Measurements from ENCODE around the gene TBC1D5.

The TBC1D5 gene

GRCh38 chr3:17307482-17307881, 434.9 kb downstream of the TBC1D5 start:
- Histone ChIP-seq H3K27me3 (ENCODE audit: control insufficient read depth in 1 of 2, insufficient read depth in 1 of 2, low read length in 2 of 2) (no peaks in the 10 kb centered on the region), H3K18ac (ENCODE audit: low read depth in 1 of 2, low read length in 2 of 2) (no peak overlapping the region), H4K91ac (ENCODE audit: low read length) (no peak overlapping the region), H3K14ac (ENCODE audit: low read length in 2 of 2) (no peak overlapping the region), H3K4me2 (ENCODE audit: low read length, poor library complexity, severe bottlenecking) (no peak overlapping the region), H3K9me3 (ENCODE audit: control insufficient read depth, low read length) (no peaks in the 10 kb centered on the region), H3K9ac (ENCODE audit: low read length) (no peak overlapping the region), H3K4ac (ENCODE audit: low read depth in 1 of 2, low read length in 2 of 2) (no peak overlapping the region), H3K4me3 (ENCODE audit: insufficient read depth in 1 of 2, low read depth in 1 of 2, low read length in 2 of 2) (no peak overlapping the region), H3K4me1 (ENCODE audit: control insufficient read depth, insufficient read depth, low read depth, low read length) (no peaks in the 10 kb centered on the region), H2BK5ac (ENCODE audit: low read depth, low read length, poor library complexity, severe bottlenecking) (no peak overlapping the region), H3K23ac (ENCODE audit: low read length in 2 of 2) (no peak overlapping the region), H2AFZ (ENCODE audit: low read depth, low read length) (no peak overlapping the region), H2BK120ac (ENCODE audit: low read depth, low read length) (no peak overlapping the region), H2BK15ac (ENCODE audit: low read depth, poor library complexity, severe bottlenecking) (no peak overlapping the region), H4K8ac (ENCODE audit: low read length) (no peak overlapping the region), H3K36me3 (ENCODE audit: control insufficient read depth in 1 of 2, insufficient read depth in 2 of 2, low read depth in 1 of 2, low read length in 2 of 2) (peaks cover 0 to 4% of the 10 kb centered on the region in 2 experiments), H3K79me1 (replicated peaks; ENCODE audit: low read length, poor library complexity, severe bottlenecking) (no peaks in the 10 kb centered on the region), H2AK5ac (ENCODE audit: low read length, severe bottlenecking) (no peak overlapping the region), H3K27ac (ENCODE audit: low read length, poor library complexity, severe bottlenecking) (no peak overlapping the region), H2BK12ac (ENCODE audit: low read length in 2 of 2) (no peak overlapping the region)
- no CpG with 5 or more reads among the region's 1 CpG for WGBS
- no peak for DNase-seq

- no peak overlapping the region for H3K23ac ChIP-seq (ENCODE audit: low read length in 2 of 2)
- no peaks in the 10 kb centered on the region for H3K9me3 ChIP-seq (ENCODE audit: control insufficient read depth, low read length)
- no peak overlapping the region for H4K91ac ChIP-seq (ENCODE audit: low read length)
- H3K36me3 ChIP-seq (ENCODE audit: control insufficient read depth in 1 of 2, insufficient read depth in 2 of 2, low read depth in 1 of 2, low read length in 2 of 2): peaks cover 0 to 4% of the 10 kb centered on the region in 2 experiments
- H2BK120ac ChIP-seq (ENCODE audit: low read depth, low read length): no peak overlapping the region
- H3K9ac ChIP-seq (ENCODE audit: low read length): no peak overlapping the region
- no peak overlapping the region for H2BK15ac ChIP-seq (ENCODE audit: low read depth, poor library complexity, severe bottlenecking)
- no peaks in the 10 kb centered on the region for H3K27me3 ChIP-seq (ENCODE audit: control insufficient read depth in 1 of 2, insufficient read depth in 1 of 2, low read length in 2 of 2)
- no peak overlapping the region for H3K27ac ChIP-seq (ENCODE audit: low read length, poor library complexity, severe bottlenecking)
- H2BK5ac ChIP-seq (ENCODE audit: low read depth, low read length, poor library complexity, severe bottlenecking): no peak overlapping the region
- no peak overlapping the region for H3K14ac ChIP-seq (ENCODE audit: low read length in 2 of 2)
- no peaks in the 10 kb centered on the region for H3K79me1 ChIP-seq (replicated peaks; ENCODE audit: low read length, poor library complexity, severe bottlenecking)
- H3K4me1 ChIP-seq (ENCODE audit: control insufficient read depth, insufficient read depth, low read depth, low read length): no peaks in the 10 kb centered on the region
- 97% methylated on average over 1 of the region's 1 CpG for WGBS
- DNase-seq: no peak
- no peak overlapping the region for H3K4ac ChIP-seq (ENCODE audit: low read depth in 1 of 2, low read length in 2 of 2)
- no peak overlapping the region for H4K8ac ChIP-seq (ENCODE audit: low read length)
- no peak overlapping the region for H3K18ac ChIP-seq (ENCODE audit: low read depth in 1 of 2, low read length in 2 of 2)
- no peak overlapping the region for H2BK12ac ChIP-seq (ENCODE audit: low read length in 2 of 2)
- no peak overlapping the region for H3K4me2 ChIP-seq (ENCODE audit: low read length, poor library complexity, severe bottlenecking)
- H2AK5ac ChIP-seq (ENCODE audit: low read length, severe bottlenecking): no peak overlapping the region
- H3K4me3 ChIP-seq (ENCODE audit: insufficient read depth in 1 of 2, low read depth in 1 of 2, low read length in 2 of 2): no peak overlapping the region
- H2AFZ ChIP-seq (ENCODE audit: low read depth, low read length): no peak overlapping the region
Observed at GRCh38 chr3:17304969-17305368, 437.5 kb downstream of the TBC1D5 start.

GRCh38 chr3:17302774-17303173, 439.7 kb downstream of the TBC1D5 start:
- H3K23ac ChIP-seq (ENCODE audit: low read length in 2 of 2): no peak overlapping the region
- H2BK15ac ChIP-seq (ENCODE audit: low read depth, poor library complexity, severe bottlenecking): no peak overlapping the region
- H2BK12ac ChIP-seq (ENCODE audit: low read length in 2 of 2): no peak overlapping the region
- H2BK120ac ChIP-seq (ENCODE audit: low read depth, low read length): no peak overlapping the region
- no peak overlapping the region for H4K8ac ChIP-seq (ENCODE audit: low read length)
- H4K91ac ChIP-seq (ENCODE audit: low read length): no peak overlapping the region
- no peak overlapping the region for H2AFZ ChIP-seq (ENCODE audit: low read depth, low read length)
- no peak overlapping the region for H3K4ac ChIP-seq (ENCODE audit: low read depth in 1 of 2, low read length in 2 of 2)
- H3K4me3 ChIP-seq (ENCODE audit: insufficient read depth in 1 of 2, low read depth in 1 of 2, low read length in 2 of 2): no peak overlapping the region
- no peak overlapping the region for H3K27ac ChIP-seq (ENCODE audit: low read length, poor library complexity, severe bottlenecking)
- DNase-seq: no peak
- H3K4me2 ChIP-seq (ENCODE audit: low read length, poor library complexity, severe bottlenecking): no peak overlapping the region
- no peak overlapping the region for H2BK5ac ChIP-seq (ENCODE audit: low read depth, low read length, poor library complexity, severe bottlenecking)
- H3K79me1 ChIP-seq (replicated peaks; ENCODE audit: low read length, poor library complexity, severe bottlenecking): no peaks in the 10 kb centered on the region
- H3K18ac ChIP-seq (ENCODE audit: low read depth in 1 of 2, low read length in 2 of 2): no peak overlapping the region
- H3K14ac ChIP-seq (ENCODE audit: low read length in 2 of 2): no peak overlapping the region
- H3K4me1 ChIP-seq (ENCODE audit: control insufficient read depth, insufficient read depth, low read depth, low read length): no peaks in the 10 kb centered on the region
- H2AK5ac ChIP-seq (ENCODE audit: low read length, severe bottlenecking): no peak overlapping the region
- H3K36me3 ChIP-seq (ENCODE audit: control insufficient read depth in 1 of 2, insufficient read depth in 2 of 2, low read depth in 1 of 2, low read length in 2 of 2): peaks cover 0 to 4% of the 10 kb centered on the region in 2 experiments
- H3K9me3 ChIP-seq (ENCODE audit: control insufficient read depth, low read length): no peaks in the 10 kb centered on the region
- H3K27me3 ChIP-seq (ENCODE audit: control insufficient read depth in 1 of 2, insufficient read depth in 1 of 2, low read length in 2 of 2): no peaks in the 10 kb centered on the region
- no peak overlapping the region for H3K9ac ChIP-seq (ENCODE audit: low read length)

- no peak overlapping the region for H3K9ac ChIP-seq (ENCODE audit: low read length)
- no peak overlapping the region for H3K14ac ChIP-seq (ENCODE audit: low read length in 2 of 2)
- H3K4me2 ChIP-seq (ENCODE audit: low read length, poor library complexity, severe bottlenecking): no peak overlapping the region
- H4K91ac ChIP-seq (ENCODE audit: low read length): no peak overlapping the region
- no peak overlapping the region for H2AK5ac ChIP-seq (ENCODE audit: low read length, severe bottlenecking)
- no peak overlapping the region for H2BK5ac ChIP-seq (ENCODE audit: low read depth, low read length, poor library complexity, severe bottlenecking)
- no peaks in the 10 kb centered on the region for H3K27me3 ChIP-seq (ENCODE audit: control insufficient read depth in 1 of 2, insufficient read depth in 1 of 2, low read length in 2 of 2)
- H3K27ac ChIP-seq (ENCODE audit: low read length, poor library complexity, severe bottlenecking): no peak overlapping the region
- H2BK12ac ChIP-seq (ENCODE audit: low read length in 2 of 2): no peak overlapping the region
- no peak for DNase-seq
- H3K9me3 ChIP-seq (ENCODE audit: control insufficient read depth, low read length): no peaks in the 10 kb centered on the region
- H2BK120ac ChIP-seq (ENCODE audit: low read depth, low read length): no peak overlapping the region
- 72% methylated on average over 1 of the region's 2 CpGs for WGBS
- no peak overlapping the region for H3K4ac ChIP-seq (ENCODE audit: low read depth in 1 of 2, low read length in 2 of 2)
- H3K36me3 ChIP-seq (ENCODE audit: control insufficient read depth in 1 of 2, insufficient read depth in 2 of 2, low read depth in 1 of 2, low read length in 2 of 2): peaks cover 0 to 4% of the 10 kb centered on the region in 2 experiments
- no peaks in the 10 kb centered on the region for H3K79me1 ChIP-seq (replicated peaks; ENCODE audit: low read length, poor library complexity, severe bottlenecking)
- no peak overlapping the region for H2AFZ ChIP-seq (ENCODE audit: low read depth, low read length)
- no peak overlapping the region for H2BK15ac ChIP-seq (ENCODE audit: low read depth, poor library complexity, severe bottlenecking)
- H4K8ac ChIP-seq (ENCODE audit: low read length): no peak overlapping the region
- H3K4me3 ChIP-seq (ENCODE audit: insufficient read depth in 1 of 2, low read depth in 1 of 2, low read length in 2 of 2): no peak overlapping the region
- no peaks in the 10 kb centered on the region for H3K4me1 ChIP-seq (ENCODE audit: control insufficient read depth, insufficient read depth, low read depth, low read length)
- H3K18ac ChIP-seq (ENCODE audit: low read depth in 1 of 2, low read length in 2 of 2): no peak overlapping the region
- H3K23ac ChIP-seq (ENCODE audit: low read length in 2 of 2): no peak overlapping the region
Observed at GRCh38 chr3:17302170-17302569, 440.3 kb downstream of the TBC1D5 start.

All from mesenchymal stem cell (in vitro differentiated cells and primary cell).